Stimulated activated CD8-positive, alpha-beta memory T cell treated with anti-CD3 and anti-CD28 coated beads, Interleukin-4, amount 100 ng/mL, for 4 hours (primary cell): Measurements from ENCODE around the gene SNCAIP.
"Not testable (repeated sequence)": the region's sequence is repeated elsewhere in the genome, so short reads cannot be mapped to it uniquely, and the experiment has no call there.

Experiments
- DNase-seq, 2 donors: peaks; one replicate each; pipeline ENCODE4 v3.0.0-alpha.2; 2020; ENCODE audit warnings: low read depth in 2 of 2, low spot score in 1 of 2

The SNCAIP gene

GRCh38 chr5:122356855-122357254 lies 44.8 kb downstream of the SNCAIP start:
- no peak for DNase-seq

- no peak for DNase-seq
Measured at GRCh38 chr5:122358372-122358979, 46.4 kb downstream of the SNCAIP start.

GRCh38 chr5:122362361-122362760 lies 50.3 kb downstream of the SNCAIP start:
- DNase-seq = no peak

GRCh38 chr5:122363623-122364022 lies 51.6 kb downstream of the SNCAIP start:
- no peak for DNase-seq

- DNase-seq = no peak
Measured at GRCh38 chr5:122366501-122366900, 54.5 kb downstream of the SNCAIP start.

- no peak for DNase-seq
Measured at GRCh38 chr5:122367456-122367855, 55.4 kb downstream of the SNCAIP start.

GRCh38 chr5:122368510-122369251 lies 56.6 kb downstream of the SNCAIP start:
- DNase-seq = no peak

- DNase-seq = no peak
Measured at GRCh38 chr5:122369253-122369815, 57.3 kb downstream of the SNCAIP start.

- DNase-seq = no peak
Measured at GRCh38 chr5:122371511-122372151, 59.6 kb downstream of the SNCAIP start.

GRCh38 chr5:122374110-122374509 lies 62.1 kb downstream of the SNCAIP start:
- DNase-seq = no peak

GRCh38 chr5:122375801-122376200 lies 63.8 kb downstream of the SNCAIP start:
- no peak for DNase-seq

- no peak for DNase-seq
Measured at GRCh38 chr5:122376250-122376649, 64.2 kb downstream of the SNCAIP start.

- DNase-seq = no peak
Measured at GRCh38 chr5:122377026-122377425, 65.0 kb downstream of the SNCAIP start.

- DNase-seq = not testable (repeated sequence)
Measured at GRCh38 chr5:122382938-122383337, 70.9 kb downstream of the SNCAIP start.

- DNase-seq = no peak
Measured at GRCh38 chr5:122384739-122385235, 72.8 kb downstream of the SNCAIP start.

GRCh38 chr5:122385286-122385685 lies 73.2 kb downstream of the SNCAIP start:
- DNase-seq = no peak

- no peak for DNase-seq
Measured at GRCh38 chr5:122385808-122386207, 73.8 kb downstream of the SNCAIP start.

GRCh38 chr5:122390154-122390553 lies 78.1 kb downstream of the SNCAIP start:
- no peak for DNase-seq

GRCh38 chr5:122390694-122391093 lies 78.7 kb downstream of the SNCAIP start:
- no peak for DNase-seq

- DNase-seq = no peak
Measured at GRCh38 chr5:122391621-122392020, 79.6 kb downstream of the SNCAIP start.

GRCh38 chr5:122392224-122392623 lies 80.2 kb downstream of the SNCAIP start:
- DNase-seq = no peak

GRCh38 chr5:122392824-122393223 lies 80.8 kb downstream of the SNCAIP start:
- DNase-seq = no peak
